GM18951 (cell line): ENCODE data around the gene OPRD1.

ENCODE experiments used
- POLR2A ChIP-seq: IDR thresholded peaks from 4 replicates; pipeline ENCODE4 v1.6.1; 2011; ENCODE audit warnings: mild to moderate bottlenecking; ENCODE audit not compliant: insufficient read length, insufficient read depth; ENCODE audit errors: extremely low read depth
- in situ Hi-C: fragments of 300-500 bp; cut with MboI; formaldehyde crosslinking; loops from one replicate; pipeline ENCODE4 v1.12.0; 2022; ENCODE audit warnings: low sequenced_read_pairs, mixed read lengths, inconsistent platforms; ENCODE audit not compliant: unreplicated experiment

Gene OPRD1

GRCh38 chr1:28789816-28790215, 22.2 kb upstream of the OPRD1 start:
- in situ Hi-C loops, result loop anchor here (5.0 to 25.0 kb wide), 3 partner anchors 82 to 397 kb away; partner anchors contain the start of gene SRSF4
- no peak for TF ChIP-seq POLR2A

GRCh38 chr1:28790377-28791035, 21.5 kb upstream of the OPRD1 start:
- in situ Hi-C loops, result loop anchor here (25.0 kb wide), 2 partner anchors 247 to 397 kb away; partner anchors contain the start of gene SRSF4
- no peak for TF ChIP-seq POLR2A

- in situ Hi-C loops, result loop anchor here (25.0 kb wide), 2 partner anchors 245 to 395 kb away; partner anchors contain the start of gene SRSF4
Observed at GRCh38 chr1:28791929-28792328, 20.0 kb upstream of the OPRD1 start.

GRCh38 chr1:28792644-28793121, 19.3 kb upstream of the OPRD1 start:
- in situ Hi-C loops, result loop anchor here (25.0 kb wide), 2 partner anchors 245 to 395 kb away; partner anchors contain the start of gene SRSF4
- TF ChIP-seq POLR2A, result no peak

- in situ Hi-C loops, result loop anchor here (25.0 kb wide), 2 partner anchors 243 to 393 kb away; partner anchors contain the start of gene SRSF4
Observed at GRCh38 chr1:28794582-28794981, 17.4 kb upstream of the OPRD1 start.

- TF ChIP-seq POLR2A, result no peak
- in situ Hi-C loops, result loop anchor here (25.0 kb wide), 2 partner anchors 241 to 391 kb away; partner anchors contain the start of gene SRSF4
Observed at GRCh38 chr1:28796352-28797211, 15.4 kb upstream of the OPRD1 start.

- TF ChIP-seq POLR2A, result no peak
- in situ Hi-C loops, result no loop called here
Observed at GRCh38 chr1:28800324-28800723, 11.6 kb upstream of the OPRD1 start.

GRCh38 chr1:28801461-28801860, 10.5 kb upstream of the OPRD1 start:
- TF ChIP-seq POLR2A, result no peak
- in situ Hi-C loops, result no loop called here

GRCh38 chr1:28803051-28803450, 8.9 kb upstream of the OPRD1 start:
- in situ Hi-C loops, result no loop called here
- TF ChIP-seq POLR2A, result no peak

GRCh38 chr1:28803662-28804061, 8.3 kb upstream of the OPRD1 start:
- TF ChIP-seq POLR2A, result no peak
- in situ Hi-C loops, result no loop called here

- no peak for TF ChIP-seq POLR2A
- in situ Hi-C loops, result no loop called here
Observed at GRCh38 chr1:28804071-28804470, 7.9 kb upstream of the OPRD1 start.

- TF ChIP-seq POLR2A, result no peak
- in situ Hi-C loops, result no loop called here
Observed at GRCh38 chr1:28807046-28807445, 4.9 kb upstream of the OPRD1 start.

GRCh38 chr1:28807986-28808385, 4.0 kb upstream of the OPRD1 start:
- in situ Hi-C loops, result no loop called here
- TF ChIP-seq POLR2A, result no peak

- TF ChIP-seq POLR2A, result no peak
- in situ Hi-C loops, result no loop called here
Observed at GRCh38 chr1:28811369-28811765, 603 bp upstream of the OPRD1 start.
